SH-SY5Y (cell line): ENCODE data around the gene PLAC8.

ENCODE experiments used
- GATA2 ChIP-seq: IDR thresholded peaks from 2 replicates; pipeline ENCODE4 v1.6.1; 2011; ENCODE audit warnings: mild to moderate bottlenecking, low read depth, low read length
- GATA3 ChIP-seq: IDR thresholded peaks from 2 replicates; pipeline ENCODE4 v1.6.1; 2011; ENCODE audit warnings: low read depth, mild to moderate bottlenecking, low read length, moderate library complexity

The PLAC8 gene

GRCh38 chr4:83114576-83114975 is at the start of gene PLAC8:
PLAC8 (minus strand) TSS chr4:83114729; CDS start chr4:83107921, 6,808 bp downstream.
- TF ChIP-seq GATA2 (no peak), GATA3 (no peak)

- TF ChIP-seq GATA3, result no peak
- no peak for TF ChIP-seq GATA2
These were observed 38.9 kb upstream of the PLAC8 start for GRCh38 chr4:83153417-83153816.

DNA sequence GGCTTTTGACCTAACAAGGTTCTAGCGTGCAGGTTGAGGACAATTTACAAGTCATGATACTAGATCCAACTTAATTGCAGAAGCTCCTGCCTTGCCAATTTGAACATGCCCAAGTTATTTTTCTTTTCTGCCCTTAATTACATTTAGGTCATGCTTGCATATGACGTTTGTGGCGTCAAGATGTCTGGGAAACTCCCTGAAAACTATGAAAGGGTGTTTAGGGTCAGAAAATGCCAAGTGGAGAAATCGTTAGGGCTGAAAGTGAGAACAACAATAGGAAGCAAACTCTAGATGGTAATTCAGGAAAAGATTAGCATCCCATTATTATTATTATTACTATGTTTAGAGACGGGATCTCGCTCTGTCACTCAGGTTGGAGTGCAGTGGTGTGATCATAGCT is 38.2 kb upstream of the PLAC8 start:
- TF ChIP-seq GATA2 (no peak), GATA3 (no peak)

GRCh38 chr4:83151651-83152050 is 37.1 kb upstream of the PLAC8 start:
- TF ChIP-seq GATA2, result no peak
- no peak for TF ChIP-seq GATA3

DNA sequence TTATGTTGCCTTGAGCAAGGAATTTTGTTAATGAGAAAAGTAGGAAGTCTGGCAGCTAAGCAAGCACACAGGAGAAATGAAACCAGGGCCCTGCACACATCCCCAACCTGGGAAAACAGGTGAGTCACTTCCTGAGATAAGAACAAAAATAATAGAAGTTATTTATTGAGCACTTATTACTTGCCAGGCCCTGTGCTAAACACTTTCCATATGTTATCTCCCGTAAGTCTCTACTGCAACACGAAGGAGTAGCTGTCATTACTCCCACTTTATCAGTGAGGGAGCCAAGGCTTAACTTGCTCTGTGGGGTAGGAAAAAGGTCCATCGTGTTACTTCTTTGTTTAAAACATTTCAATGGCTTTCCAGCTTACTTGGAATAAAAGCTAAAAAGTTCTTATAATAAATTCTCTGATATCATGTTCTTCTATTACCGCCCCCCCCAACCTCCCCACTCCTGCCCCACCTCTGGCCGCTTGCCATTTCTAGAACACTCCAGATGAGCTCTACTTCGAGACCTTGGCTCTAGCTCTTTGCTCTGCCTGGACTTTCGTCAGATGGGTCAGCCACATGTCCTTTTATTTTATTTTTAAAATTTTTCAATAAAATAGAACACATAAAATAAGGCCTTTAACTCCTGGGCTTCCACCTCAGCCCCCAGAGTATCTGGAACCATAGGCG is 36.3 kb upstream of the PLAC8 start:
- no peak for TF ChIP-seq GATA3
- TF ChIP-seq GATA2, result no peak

- no peak for TF ChIP-seq GATA2
These were observed 35.5 kb upstream of the PLAC8 start for GRCh38 chr4:83149865-83150652.

GRCh38 chr4:83146841-83147240 is 32.3 kb upstream of the PLAC8 start:
- no peak for TF ChIP-seq GATA3
- no peak for TF ChIP-seq GATA2

GRCh38 chr4:83139514-83140156 is 25.1 kb upstream of the PLAC8 start:
- TF ChIP-seq GATA3 (no peak), GATA2 (no peak)

GRCh38 chr4:83138946-83139345 is 24.4 kb upstream of the PLAC8 start:
- TF ChIP-seq GATA2, result no peak
- TF ChIP-seq GATA3, result no peak

DNA sequence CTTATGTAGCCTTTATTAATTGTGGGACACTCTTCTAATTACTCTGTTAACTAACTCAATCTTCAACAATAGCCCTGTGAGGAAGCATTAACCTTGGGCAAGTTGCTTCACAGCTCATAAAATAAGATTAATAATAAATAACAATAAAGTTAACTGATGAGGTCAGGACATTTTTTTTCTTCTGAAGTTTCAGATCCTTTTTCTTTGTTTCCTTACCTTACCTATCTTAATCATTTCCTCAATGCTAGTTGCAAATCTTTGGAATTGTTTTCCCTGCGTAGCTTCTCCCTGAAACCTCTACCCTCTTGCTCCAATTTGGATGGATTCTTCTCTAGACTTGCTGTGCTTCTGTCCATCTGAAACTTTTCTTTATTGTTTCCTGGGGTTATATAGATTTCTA is 17.5 kb upstream of the PLAC8 start:
- TF ChIP-seq GATA2 (no peak), GATA3 (no peak)

- no peak for TF ChIP-seq GATA2
- no peak for TF ChIP-seq GATA3
These were observed 14.7 kb upstream of the PLAC8 start for GRCh38 chr4:83129264-83129663.

DNA sequence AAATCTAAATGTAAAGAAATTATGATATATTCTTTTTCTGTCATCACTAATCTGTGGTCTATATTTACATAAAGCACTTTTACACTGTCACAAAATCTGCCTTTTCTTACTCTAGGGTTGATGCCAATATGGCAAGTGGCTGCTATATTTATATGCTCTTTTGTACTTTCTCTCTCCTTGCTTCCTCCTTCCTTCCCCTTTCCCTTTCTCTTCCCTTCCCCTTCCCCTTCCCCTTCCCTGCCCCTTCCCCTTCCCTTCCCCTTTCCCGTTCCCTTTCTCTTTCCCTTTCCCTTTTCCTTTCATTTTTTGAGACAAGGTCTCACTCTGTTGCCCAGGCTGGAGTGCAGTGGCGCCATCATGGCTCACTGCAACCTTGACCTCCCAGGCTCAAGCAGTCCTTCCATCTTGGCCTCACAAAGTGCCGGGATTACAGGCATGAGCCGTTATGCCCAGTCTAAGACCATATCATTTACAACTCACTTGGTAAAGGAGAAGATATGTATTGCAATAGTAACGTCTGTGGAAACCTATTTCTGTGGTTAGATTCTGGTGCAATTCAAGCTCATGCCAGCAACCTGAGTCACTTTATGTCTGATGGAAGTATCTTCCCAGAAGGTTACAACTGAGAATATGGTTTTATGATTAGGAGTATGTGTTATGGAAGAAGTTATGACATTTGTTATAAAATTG is 13.9 kb upstream of the PLAC8 start:
- TF ChIP-seq GATA2 (no peak), GATA3 (no peak)

DNA sequence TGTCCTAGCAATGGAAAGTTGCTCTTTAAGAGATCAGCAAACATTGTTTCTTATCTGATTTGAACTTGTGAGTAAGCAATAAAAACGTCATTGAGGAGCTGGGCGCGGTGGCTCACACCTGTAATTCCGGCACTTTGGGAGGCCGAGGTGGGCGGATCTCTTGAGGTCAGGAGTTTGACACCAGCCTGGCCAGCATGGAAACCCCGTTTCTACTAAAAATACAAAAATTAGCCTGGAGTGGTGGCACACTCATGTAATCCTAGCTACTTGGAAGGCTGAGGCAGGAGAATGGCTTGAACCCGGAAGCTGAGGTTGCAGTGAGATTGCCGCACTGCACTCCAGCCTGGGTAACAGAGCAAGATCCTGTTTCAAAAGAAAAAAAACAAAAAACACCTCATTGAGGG is 11.2 kb upstream of the PLAC8 start:
- no peak for TF ChIP-seq GATA2
- no peak for TF ChIP-seq GATA3

DNA sequence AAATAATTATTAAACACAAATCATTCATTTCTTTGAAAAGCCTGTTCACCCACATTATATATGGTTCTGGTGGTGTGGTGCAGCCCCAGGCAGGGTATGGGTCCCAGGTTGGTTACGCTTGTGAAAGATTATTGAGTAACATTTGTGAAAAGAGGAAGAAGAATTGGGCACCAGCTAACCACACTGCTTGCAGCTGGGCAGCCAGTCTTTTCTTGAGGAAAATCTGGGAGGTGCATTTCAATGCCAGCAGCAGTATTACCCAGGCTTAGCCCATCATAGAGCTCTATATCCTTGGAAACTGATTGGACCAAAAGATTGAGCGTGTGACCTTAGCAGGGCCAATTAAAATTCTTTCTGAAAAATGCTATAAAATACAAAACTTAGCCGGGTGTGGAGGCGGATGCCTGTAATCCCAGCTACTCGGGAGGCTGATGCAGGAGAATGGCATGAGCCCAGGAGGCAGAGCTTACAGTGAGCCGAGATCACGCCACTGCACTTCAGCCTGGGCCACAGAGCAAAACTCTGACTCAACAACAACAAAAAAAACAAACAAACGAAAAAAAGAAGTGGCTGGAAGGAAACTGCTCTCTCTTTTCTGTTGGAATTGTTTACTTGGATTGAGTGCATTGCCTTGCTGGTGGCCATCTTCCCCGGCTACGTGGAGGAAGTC is 9.7 kb upstream of the PLAC8 start:
- TF ChIP-seq GATA2 (no peak), GATA3 (no peak)
